CD4-positive, alpha-beta T cell (primary cell): ENCODE results near the gene LSM14A. TPM values are rescaled to one million over a fixed set of nuclear protein-coding genes. Genes with fewer than 3 reads are reported as not detected.
A peak's percentile ranks its signal among the peaks of the same experiment; 100 is the strongest.

Experiments used
- ATAC-seq: fragments of 200-7000 bp; cut with Tn5 transposase; one replicate; pipeline ENCODE4 v1.10.0; 2022; ENCODE audit warnings: mild to moderate bottlenecking; ENCODE audit not compliant: poor library complexity
- CTCF ChIA-PET: fragments of 350-600 bp; sonication (Branson Sonifier 250); formaldehyde crosslinking; loops from one replicate; lab custom pipeline; 2021; ENCODE audit warnings: antibody characterized with exemption, inconsistent platforms; lab: Charles Lee
- POLR2A ChIA-PET: fragments of 350-600 bp; sonication (Branson Sonifier 250); formaldehyde crosslinking; loops from one replicate; lab custom pipeline; 2021; ENCODE audit warnings: antibody characterized with exemption, inconsistent platforms; lab: Charles Lee
- DNase-seq, 14 experiments: peaks; one replicate each; pipeline ENCODE4 v3.0.0-alpha.2; 2013 to 2020; ENCODE audit warnings: mixed read lengths in 2 of 14
- H3K27ac ChIP-seq, 2 donors: one replicate each; pipeline versions ENCODE4 v1.5.1 to v1.7.0; 2013; ENCODE audit warnings: low read length in 2 of 2, low read depth in 1 of 2, mild to moderate bottlenecking in 1 of 2
- H3K27me3 ChIP-seq, 2 experiments: 1 replicate in 1 of 2; 2 replicates in 1 of 2; pipeline versions ENCODE4 v1.6.1 to v1.7.0; 2013; ENCODE audit warnings: low read length in 2 of 2, control low read depth in 1 of 2, mild to moderate bottlenecking in 1 of 2, moderate library complexity in 1 of 2; ENCODE audit not compliant: insufficient read depth in 2 of 2, control insufficient read depth in 1 of 2
- H3K36me3 ChIP-seq: one replicate; pipeline ENCODE4 v1.6.1; 2013; ENCODE audit warnings: low read length, control low read depth; ENCODE audit not compliant: insufficient read depth
- H3K4me1 ChIP-seq: one replicate; pipeline ENCODE4 v1.6.1; 2013; ENCODE audit warnings: low read length, control low read depth; ENCODE audit not compliant: insufficient read depth
- H3K4me3 ChIP-seq: one replicate; pipeline ENCODE4 v1.5.1; 2013; ENCODE audit warnings: mild to moderate bottlenecking, low read length, moderate library complexity
- H3K9me3 ChIP-seq, 2 experiments: 1 replicate in 1 of 2; 2 replicates in 1 of 2; pipeline versions ENCODE4 v1.6.1 to v1.7.0; 2013; ENCODE audit warnings: low read length in 2 of 2, mild to moderate bottlenecking in 2 of 2, control low read depth in 1 of 2, moderate library complexity in 1 of 2; ENCODE audit not compliant: control insufficient read depth in 1 of 2, insufficient read depth in 1 of 2
- H3K27ac Mint-ChIP-seq: one replicate; pipeline ENCODE4 v1.8.0; 2020; ENCODE audit warnings: mixed read lengths
- H3K27me3 Mint-ChIP-seq: one replicate; pipeline ENCODE4 v1.8.0; 2021; ENCODE audit warnings: mixed read lengths
- H3K36me3 Mint-ChIP-seq: one replicate; pipeline ENCODE4 v1.8.0; 2021; ENCODE audit warnings: low read depth, mixed read lengths
- H3K4me1 Mint-ChIP-seq: one replicate; pipeline ENCODE4 v1.8.0; 2021; ENCODE audit warnings: low read depth, mixed read lengths
- H3K4me3 Mint-ChIP-seq: one replicate; pipeline ENCODE4 v1.8.0; 2020; ENCODE audit warnings: mild to moderate bottlenecking, mixed read lengths
- H3K9me3 Mint-ChIP-seq: one replicate; pipeline ENCODE4 v1.8.0; 2020; ENCODE audit warnings: mixed read lengths
- CTCF ChIP-seq: fragments of 200-600 bp; IDR thresholded peaks from one replicate; pipeline ENCODE4 v1.8.0; 2022; ENCODE audit warnings: antibody characterized with exemption, mild to moderate bottlenecking
- intact Hi-C, 2 experiments: fragments of 100-400 bp; cut with DNase I in 1 of 2; cut with micrococcal nuclease in 1 of 2; formaldehyde crosslinking; loops; one replicate each; pipeline versions ENCODE4 v1.15.1 to v1.9.0; 2023 to 2025; cut with DNase I, micrococcal nuclease
- total RNA-seq, 174 experiments: library from RNA in 2 of 174; stranded (reverse) in 2 of 174; gene quantifications; one replicate each; pipeline ENCODE4 v1.2.3 and lab custom pipeline; 2021 to 2026

Gene LSM14A
- total RNA-seq, 2 experiments from 2014 or later, result 210 to 217 TPM

GRCh38 chr19:34232566-34233481 is 60.5 kb downstream of the LSM14A start:
- H3K27ac ChIP-seq, result no peak overlapping the region

GRCh38 chr19:34235425-34235940 is 63.2 kb downstream of the LSM14A start:
- CTCF ChIA-PET, result no interaction called here
- peaks cover 18% of the 10 kb centered on the region for H3K36me3 Mint-ChIP-seq
- no peaks in the 10 kb centered on the region for H3K27me3 Mint-ChIP-seq
- Histone ChIP-seq H3K27me3 (no peaks in the 10 kb centered on the region), H3K9me3 (no peaks in the 10 kb centered on the region), H3K4me1 (peaks cover 6% of the 10 kb centered on the region), H3K36me3 (peaks cover 1% of the 10 kb centered on the region), H3K27ac (no peak overlapping the region), H3K4me3 (no peak overlapping the region)
- POLR2A ChIA-PET, result no interaction called here
- DNase-seq (no peak), ATAC-seq (no peak)
- peaks cover 16% of the 10 kb centered on the region for H3K4me1 Mint-ChIP-seq
- no peak overlapping the region for H3K4me3 Mint-ChIP-seq
- TF ChIP-seq CTCF, result no peak
- H3K27ac Mint-ChIP-seq, result no peak overlapping the region
- H3K9me3 Mint-ChIP-seq, result no peaks in the 10 kb centered on the region
- intact Hi-C loops, result no loop called here

More at GRCh38 chr19:34232566-34233481, 60.5 kb downstream of the LSM14A start:
- no peaks in the 10 kb centered on the region for H3K9me3 Mint-ChIP-seq
- no peaks in the 10 kb centered on the region for H3K27me3 Mint-ChIP-seq
- peaks cover 41% of the 10 kb centered on the region for H3K36me3 Mint-ChIP-seq
- ATAC-seq (no peak), DNase-seq (no peak)
- Histone ChIP-seq H3K4me1 (peaks cover 6% of the 10 kb centered on the region), H3K36me3 (peaks cover 27% of the 10 kb centered on the region), H3K27me3 (no peaks in the 10 kb centered on the region), H3K4me3 (no peak overlapping the region), H3K9me3 (no peaks in the 10 kb centered on the region)
- peak overlapping the region; percentile 15 for H3K4me3 Mint-ChIP-seq
- intact Hi-C loops, result loop anchor here in 1 of 2 experiments (5.0 kb wide), 1 partner anchor 99 kb away; no protein-coding TSS in a partner anchor
- ChIA-PET CTCF (interaction anchor here (0.7 to 1.2 kb wide), 2 partner anchors 15 to 23 kb away, joined by 3 read pairs; no protein-coding TSS in a partner anchor), POLR2A (interaction anchor here (2.0 kb wide), 1 partner anchor 36 kb away, joined by 7 read pairs; no protein-coding TSS in a partner anchor)
- TF ChIP-seq CTCF, result no peak
- peaks cover 17% of the 10 kb centered on the region for H3K4me1 Mint-ChIP-seq
- peak overlapping the region; percentile 76 for H3K27ac Mint-ChIP-seq

GRCh38 chr19:34236035-34236987 is 64.0 kb downstream of the LSM14A start:
- POLR2A ChIA-PET, result no interaction called here
- Mint-ChIP-seq H3K4me1 (peaks cover 17% of the 10 kb centered on the region), H3K36me3 (peaks cover 11% of the 10 kb centered on the region), H3K4me3 (no peak overlapping the region), H3K27ac (no peak overlapping the region), H3K9me3 (no peaks in the 10 kb centered on the region), H3K27me3 (no peaks in the 10 kb centered on the region)
- ATAC-seq (no peak), DNase-seq (no peak)
- Histone ChIP-seq H3K27ac (no peak overlapping the region), H3K9me3 (no peaks in the 10 kb centered on the region), H3K36me3 (no peaks in the 10 kb centered on the region), H3K4me1 (peaks cover 6% of the 10 kb centered on the region), H3K27me3 (no peaks in the 10 kb centered on the region), H3K4me3 (no peak overlapping the region)
- no peak for TF ChIP-seq CTCF
- CTCF ChIA-PET, result no interaction called here
- intact Hi-C loops, result no loop called here
